Measurements from ENCODE around the gene DIDO1. TPM values are rescaled to one million over a fixed set of nuclear protein-coding genes. Genes with fewer than 3 reads are reported as not detected.

The DIDO1 gene
- total and polyA plus RNA-seq, 2 of the 13 experiments (the other 11 are each of a cell fraction or from before 2014, with no cell fraction given), result 75.0 to 75.1 TPM

DNA sequence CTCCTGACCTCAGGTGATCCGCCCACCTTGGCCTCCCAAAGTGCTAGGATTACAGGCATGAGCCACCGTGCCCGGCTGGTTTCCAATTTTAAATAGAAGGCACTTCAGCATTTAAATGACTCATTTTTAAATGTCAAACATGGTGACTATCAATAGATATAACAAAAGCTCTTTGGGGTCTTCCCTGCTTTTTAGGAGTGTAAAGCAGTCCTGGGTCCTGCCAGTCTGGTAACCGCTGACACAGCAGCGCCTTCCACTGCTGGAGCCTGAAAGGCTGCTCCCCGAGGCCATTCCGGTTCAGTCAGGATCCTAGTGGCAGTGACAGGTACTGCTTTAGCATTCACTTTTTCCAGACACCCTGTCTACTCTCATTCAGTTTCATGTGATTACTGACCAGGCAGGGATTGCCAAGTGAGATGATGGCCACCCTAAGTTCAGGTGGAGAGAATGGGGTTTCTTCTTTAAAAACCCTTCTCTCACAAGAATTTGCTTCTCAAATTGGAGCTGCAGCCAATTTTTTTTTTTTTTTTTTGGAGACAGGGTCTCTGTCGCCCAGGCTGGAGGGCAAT, 5.1 kb downstream of the DIDO1 start (continued):
- TF ChIP-seq, protein P1, sequence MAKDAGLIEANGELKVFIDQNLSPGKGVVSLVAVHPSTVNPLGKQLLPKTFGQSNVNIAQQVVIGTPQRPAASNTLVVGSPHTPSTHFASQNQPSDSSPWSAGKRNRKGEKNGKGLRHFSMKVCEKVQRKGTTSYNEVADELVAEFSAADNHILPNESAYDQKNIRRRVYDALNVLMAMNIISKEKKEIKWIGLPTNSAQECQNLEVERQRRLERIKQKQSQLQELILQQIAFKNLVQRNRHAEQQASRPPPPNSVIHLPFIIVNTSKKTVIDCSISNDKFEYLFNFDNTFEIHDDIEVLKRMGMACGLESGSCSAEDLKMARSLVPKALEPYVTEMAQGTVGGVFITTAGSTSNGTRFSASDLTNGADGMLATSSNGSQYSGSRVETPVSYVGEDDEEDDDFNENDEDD (CRISPR knock-in tag; IDR thresholded peaks at IDR 0.05; ENCODE audit: borderline replicate concordance), result peak; percentile 42
- TF ChIP-seq ARNT (IDR thresholded peaks at IDR 0.05), result no peak
- 0 out of 2 replicates have a peak, but pooled peaks have one; percentile 59 for TF ChIP-seq ZNF34 (CRISPR knock-in tag; IDR thresholded peaks at IDR 0.05; ENCODE audit: borderline replicate concordance)
- TF ChIP-seq, protein P2, sequence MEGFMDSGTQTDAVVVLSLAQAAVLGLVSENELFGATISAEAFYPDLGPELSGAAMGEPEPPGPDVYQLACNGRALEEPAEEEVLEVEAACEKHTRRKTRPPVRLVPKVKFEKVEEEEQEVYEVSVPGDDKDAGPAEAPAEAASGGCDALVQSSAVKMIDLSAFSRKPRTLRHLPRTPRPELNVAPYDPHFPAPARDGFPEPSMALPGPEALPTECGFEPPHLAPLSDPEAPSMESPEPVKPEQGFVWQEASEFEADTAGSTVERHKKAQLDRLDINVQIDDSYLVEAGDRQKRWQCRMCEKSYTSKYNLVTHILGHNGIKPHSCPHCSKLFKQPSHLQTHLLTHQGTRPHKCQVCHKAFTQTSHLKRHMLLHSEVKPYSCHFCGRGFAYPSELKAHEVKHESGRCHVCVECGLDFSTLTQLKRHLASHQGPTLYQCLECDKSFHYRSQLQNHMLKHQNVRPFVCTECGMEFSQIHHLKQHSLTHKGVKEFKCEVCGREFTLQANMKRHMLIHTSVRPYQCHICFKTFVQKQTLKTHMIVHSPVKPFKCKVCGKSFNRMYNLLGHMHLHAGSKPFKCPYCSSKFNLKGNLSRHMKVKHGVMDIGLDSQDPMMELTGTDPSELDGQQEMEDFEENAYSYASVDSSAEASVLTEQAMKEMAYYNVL (CRISPR knock-in tag; IDR thresholded peaks at IDR 0.05; ENCODE audit: borderline replicate concordance), result no peak
- TF ChIP-seq ZNF550 (CRISPR knock-in tag; IDR thresholded peaks at IDR 0.05; ENCODE audit: borderline replicate concordance), result no peak
- TF ChIP-seq DR1 (CRISPR knock-in tag; IDR thresholded peaks at IDR 0.05), result no peak
- TF ChIP-seq, protein P3, sequence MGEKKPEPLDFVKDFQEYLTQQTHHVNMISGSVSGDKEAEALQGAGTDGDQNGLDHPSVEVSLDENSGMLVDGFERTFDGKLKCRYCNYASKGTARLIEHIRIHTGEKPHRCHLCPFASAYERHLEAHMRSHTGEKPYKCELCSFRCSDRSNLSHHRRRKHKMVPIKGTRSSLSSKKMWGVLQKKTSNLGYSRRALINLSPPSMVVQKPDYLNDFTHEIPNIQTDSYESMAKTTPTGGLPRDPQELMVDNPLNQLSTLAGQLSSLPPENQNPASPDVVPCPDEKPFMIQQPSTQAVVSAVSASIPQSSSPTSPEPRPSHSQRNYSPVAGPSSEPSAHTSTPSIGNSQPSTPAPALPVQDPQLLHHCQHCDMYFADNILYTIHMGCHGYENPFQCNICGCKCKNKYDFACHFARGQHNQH (CRISPR knock-in tag; IDR thresholded peaks at IDR 0.05), result 0 out of 2 replicates have a peak, but pooled peaks have one; percentile 36
- TF ChIP-seq, protein P4, sequence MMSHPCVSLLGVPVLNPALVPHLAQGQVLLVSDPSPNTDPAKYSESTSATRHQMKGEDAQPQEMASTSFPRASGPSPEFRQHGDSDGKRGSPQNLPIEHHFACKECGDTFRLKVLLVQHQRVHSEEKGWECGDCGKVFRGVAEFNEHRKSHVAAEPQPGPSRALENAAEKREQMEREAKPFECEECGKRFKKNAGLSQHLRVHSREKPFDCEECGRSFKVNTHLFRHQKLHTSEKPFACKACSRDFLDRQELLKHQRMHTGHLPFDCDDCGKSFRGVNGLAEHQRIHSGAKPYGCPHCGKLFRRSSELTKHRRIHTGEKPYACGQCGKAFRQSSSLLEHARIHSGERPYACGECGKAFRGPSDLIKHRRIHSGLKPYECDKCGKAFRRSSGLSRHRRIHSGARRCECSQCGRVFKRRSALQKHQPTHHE (CRISPR knock-in tag; IDR thresholded peaks at IDR 0.05; ENCODE audit: borderline replicate concordance), result no peak
- 0 out of 2 replicates have a peak, but pooled peaks have one; percentile 49 for TF ChIP-seq GFI1 (CRISPR knock-in tag; IDR thresholded peaks at IDR 0.05; ENCODE audit: borderline replicate concordance)
- no peak for TF ChIP-seq TRIM24 (CRISPR knock-in tag; IDR thresholded peaks at IDR 0.05)
- peak; percentile 19 for TF ChIP-seq YY1 (IDR thresholded peaks at IDR 0.05; ENCODE audit: insufficient read depth, insufficient replicate concordance, low read depth, low read length)
- peak; percentile 65 for TF ChIP-seq SALL1 (CRISPR knock-in tag; IDR thresholded peaks at IDR 0.05)
- TF ChIP-seq STAG1 (CRISPR knock-in tag; IDR thresholded peaks at IDR 0.05), result peak; percentile 67
- no peak for TF ChIP-seq ZNF329 (CRISPR knock-in tag; IDR thresholded peaks at IDR 0.05; ENCODE audit: low read depth)
- TF ChIP-seq, protein P5, sequence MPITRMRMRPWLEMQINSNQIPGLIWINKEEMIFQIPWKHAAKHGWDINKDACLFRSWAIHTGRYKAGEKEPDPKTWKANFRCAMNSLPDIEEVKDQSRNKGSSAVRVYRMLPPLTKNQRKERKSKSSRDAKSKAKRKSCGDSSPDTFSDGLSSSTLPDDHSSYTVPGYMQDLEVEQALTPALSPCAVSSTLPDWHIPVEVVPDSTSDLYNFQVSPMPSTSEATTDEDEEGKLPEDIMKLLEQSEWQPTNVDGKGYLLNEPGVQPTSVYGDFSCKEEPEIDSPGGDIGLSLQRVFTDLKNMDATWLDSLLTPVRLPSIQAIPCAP (CRISPR knock-in tag; IDR thresholded peaks at IDR 0.05; ENCODE audit: low read depth), result no peak
- peak; percentile 93 to 98 for TF ChIP-seq MAFK (conservative IDR thresholded peaks at IDR 0.05 in 1 of 2, IDR thresholded peaks at IDR 0.05 in 1 of 2; ENCODE audit: low read length in 2 of 2)
- TF ChIP-seq SAP130 (CRISPR knock-in tag; IDR thresholded peaks at IDR 0.05; ENCODE audit: low read depth), result peak; percentile 86
- TF ChIP-seq NCOA5 (CRISPR knock-in tag; IDR thresholded peaks at IDR 0.05), result no peak
- TF ChIP-seq, protein P6, sequence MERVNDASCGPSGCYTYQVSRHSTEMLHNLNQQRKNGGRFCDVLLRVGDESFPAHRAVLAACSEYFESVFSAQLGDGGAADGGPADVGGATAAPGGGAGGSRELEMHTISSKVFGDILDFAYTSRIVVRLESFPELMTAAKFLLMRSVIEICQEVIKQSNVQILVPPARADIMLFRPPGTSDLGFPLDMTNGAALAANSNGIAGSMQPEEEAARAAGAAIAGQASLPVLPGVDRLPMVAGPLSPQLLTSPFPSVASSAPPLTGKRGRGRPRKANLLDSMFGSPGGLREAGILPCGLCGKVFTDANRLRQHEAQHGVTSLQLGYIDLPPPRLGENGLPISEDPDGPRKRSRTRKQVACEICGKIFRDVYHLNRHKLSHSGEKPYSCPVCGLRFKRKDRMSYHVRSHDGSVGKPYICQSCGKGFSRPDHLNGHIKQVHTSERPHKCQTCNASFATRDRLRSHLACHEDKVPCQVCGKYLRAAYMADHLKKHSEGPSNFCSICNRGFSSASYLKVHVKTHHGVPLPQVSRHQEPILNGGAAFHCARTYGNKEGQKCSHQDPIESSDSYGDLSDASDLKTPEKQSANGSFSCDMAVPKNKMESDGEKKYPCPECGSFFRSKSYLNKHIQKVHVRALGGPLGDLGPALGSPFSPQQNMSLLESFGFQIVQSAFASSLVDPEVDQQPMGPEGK (CRISPR knock-in tag; IDR thresholded peaks at IDR 0.05), result peak; percentile 57; the same call in 1 of the 2 replicates
- TF ChIP-seq ZFP62 (CRISPR knock-in tag; IDR thresholded peaks at IDR 0.05), result no peak
- TF ChIP-seq HDAC1 (CRISPR knock-in tag; IDR thresholded peaks at IDR 0.05), result peak; percentile 52
- TF ChIP-seq RBM22 (optimal IDR thresholded peaks at IDR 0.05; ENCODE audit: low read length), result peak; percentile 70

Data from HepG2 (cell line).